Body of pancreas (tissue), 4 donors: ENCODE measurements around the gene TBXA2R. TPM values are rescaled to one million over a fixed set of nuclear protein-coding genes. Genes with fewer than 3 reads are reported as not detected.

ENCODE experiments used
- ATAC-seq: fragments of 150-250 bp; one replicate; pipeline ENCODE4 v1.9.1; 2016
- DNase-seq, 4 donors: peaks; one replicate each; pipeline ENCODE4 v3.0.0-alpha.2; 2019
- H3K27ac ChIP-seq, 4 donors: fragments of 200-600 bp; sonication (generic); 1 replicate in 3 of 4; 2 replicates in 1 of 4; pipeline versions ENCODE4 v1.5.1 to v1.6.1; 2016 to 2019; ENCODE audit warnings: mild to moderate bottlenecking in 1 of 4, mixed read lengths in 1 of 4, moderate library complexity in 1 of 4
- H3K27me3 ChIP-seq, 2 donors: fragments of 200-600 bp; sonication (generic); one replicate each; pipeline ENCODE4 v1.6.0; 2016; ENCODE audit warnings: mild to moderate bottlenecking in 1 of 2
- H3K36me3 ChIP-seq, 2 donors: fragments of 200-600 bp; sonication (generic); replicated peaks in 1 of 2; 2 replicates each; pipeline ENCODE4 v1.5.1; 2016; ENCODE audit warnings: low read depth in 2 of 2; ENCODE audit not compliant: insufficient read depth in 1 of 2
- H3K4me1 ChIP-seq: fragments of 200-600 bp; sonication (generic); one replicate; pipeline ENCODE4 v1.6.0; 2016
- H3K4me3 ChIP-seq, 2 donors: fragments of 200-600 bp; sonication (generic); 1 replicate in 1 of 2; 2 replicates in 1 of 2; pipeline ENCODE4 v1.5.1; 2016 to 2019
- H3K9me3 ChIP-seq, 3 donors: fragments of 200-600 bp; sonication (generic); 1 replicate in 2 of 3; 2 replicates in 1 of 3; pipeline ENCODE4 v1.5.1; 2016
- POLR2A ChIP-seq, 3 donors: fragments of 450-650 bp; IDR thresholded peaks; one replicate each; pipeline ENCODE4 v1.6.1; 2016; ENCODE audit warnings: antibody characterized with exemption in 3 of 3, mild to moderate bottlenecking in 2 of 3
- WGBS, 2 donors: methylation state at CpG; one replicate each; pipeline ENCODE4 v1.1.5; 2017; 5-methylcytosine and 5-hydroxymethylcytosine counted together
- intact Hi-C: fragments of 100-400 bp; cut with DNase I; formaldehyde crosslinking; loops from one replicate; pipeline ENCODE4 v1.15.1; 2023
- total RNA-seq, 2 donors: library from RNA; depleted of rRNA; stranded (reverse); fragments of >200 nt; gene quantifications; one replicate each; pipeline ENCODE4 v1.1.0, GENCODE V29; 2016
- TF ChIP-seq, protein P1 (sequence below), 7 experiments: fragments of 450-650 bp in 4 of 7; fragments of 200-600 bp in 3 of 7; sonication (generic) in 3 of 7; IDR thresholded peaks; one replicate each; pipeline ENCODE4 v1.5.1; 2016 to 2019; ENCODE audit warnings: antibody characterized with exemption in 7 of 7

Gene TBXA2R
- total RNA-seq, 2 donors from 2014 or later = 0.52 to 3.0 TPM

DNA sequence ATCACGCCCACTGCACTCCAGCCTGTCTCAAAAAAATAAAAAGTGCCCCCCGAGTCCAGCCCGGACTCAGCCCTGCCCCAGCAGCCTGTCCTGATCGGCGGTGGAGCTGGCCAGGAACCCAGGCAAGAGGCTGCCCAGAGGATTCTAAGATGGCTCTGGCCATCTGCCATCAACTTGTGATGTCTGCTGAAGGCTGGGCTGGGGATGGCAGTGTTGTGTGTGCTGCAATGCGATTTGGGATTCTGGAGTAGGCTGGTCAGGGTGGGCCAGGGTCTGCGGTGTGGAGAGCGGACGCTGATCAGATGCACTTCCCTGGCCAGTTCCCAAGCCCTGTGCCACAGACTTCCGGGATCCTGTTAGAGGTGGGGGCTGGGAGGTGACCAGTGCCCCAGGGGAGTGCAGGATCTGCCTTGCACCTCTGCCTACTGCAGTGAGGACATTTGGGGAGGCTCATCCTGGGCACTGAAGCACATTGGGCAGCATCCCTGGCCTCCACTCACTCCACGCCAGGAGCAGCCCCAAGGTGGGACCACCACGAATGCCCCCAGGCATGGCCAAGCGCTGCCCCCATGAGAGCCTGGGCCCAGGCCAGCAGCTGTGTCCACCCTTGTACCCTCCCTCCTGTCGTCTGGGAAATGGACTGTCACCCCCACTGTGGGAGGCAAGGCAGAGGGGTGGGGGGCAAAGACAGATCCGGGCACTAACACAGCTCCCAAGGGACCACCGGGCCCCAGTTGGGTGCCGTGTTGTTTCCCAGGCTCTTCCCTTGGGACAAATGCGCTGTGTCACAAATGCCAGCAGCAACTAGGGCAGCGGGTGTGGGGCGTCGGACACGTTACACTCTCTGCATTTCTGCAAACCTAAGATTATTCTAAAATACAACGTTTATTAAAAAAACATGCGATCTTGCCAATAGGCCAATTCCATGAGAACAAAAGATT is 3.4 kb upstream of the TBXA2R start:
- H3K36me3 ChIP-seq = peaks cover 2 to 5% of the 10 kb centered on the region in 2 donors
- DNase-seq = no peak
- WGBS, 2 donors = 78 to 89% methylated on average over 15 to 24 of the region's 24 CpGs
- no peak overlapping the region for H3K4me3 ChIP-seq
- no peaks in the 10 kb centered on the region for H3K9me3 ChIP-seq
- ATAC-seq = no peak
- H3K4me1 ChIP-seq = peaks cover 15% of the 10 kb centered on the region
- H3K27me3 ChIP-seq = no peaks in the 10 kb centered on the region
- no peak overlapping the region for H3K27ac ChIP-seq
- intact Hi-C loops = loop anchor here (10.0 kb wide), 1 partner anchor 315 kb away; no protein-coding TSS in a partner anchor
- TF ChIP-seq, protein P1, sequence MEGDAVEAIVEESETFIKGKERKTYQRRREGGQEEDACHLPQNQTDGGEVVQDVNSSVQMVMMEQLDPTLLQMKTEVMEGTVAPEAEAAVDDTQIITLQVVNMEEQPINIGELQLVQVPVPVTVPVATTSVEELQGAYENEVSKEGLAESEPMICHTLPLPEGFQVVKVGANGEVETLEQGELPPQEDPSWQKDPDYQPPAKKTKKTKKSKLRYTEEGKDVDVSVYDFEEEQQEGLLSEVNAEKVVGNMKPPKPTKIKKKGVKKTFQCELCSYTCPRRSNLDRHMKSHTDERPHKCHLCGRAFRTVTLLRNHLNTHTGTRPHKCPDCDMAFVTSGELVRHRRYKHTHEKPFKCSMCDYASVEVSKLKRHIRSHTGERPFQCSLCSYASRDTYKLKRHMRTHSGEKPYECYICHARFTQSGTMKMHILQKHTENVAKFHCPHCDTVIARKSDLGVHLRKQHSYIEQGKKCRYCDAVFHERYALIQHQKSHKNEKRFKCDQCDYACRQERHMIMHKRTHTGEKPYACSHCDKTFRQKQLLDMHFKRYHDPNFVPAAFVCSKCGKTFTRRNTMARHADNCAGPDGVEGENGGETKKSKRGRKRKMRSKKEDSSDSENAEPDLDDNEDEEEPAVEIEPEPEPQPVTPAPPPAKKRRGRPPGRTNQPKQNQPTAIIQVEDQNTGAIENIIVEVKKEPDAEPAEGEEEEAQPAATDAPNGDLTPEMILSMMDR (IDR thresholded peaks at IDR 0.05) = no peak
- TF ChIP-seq POLR2A (IDR thresholded peaks at IDR 0.05) = no peak

DNA sequence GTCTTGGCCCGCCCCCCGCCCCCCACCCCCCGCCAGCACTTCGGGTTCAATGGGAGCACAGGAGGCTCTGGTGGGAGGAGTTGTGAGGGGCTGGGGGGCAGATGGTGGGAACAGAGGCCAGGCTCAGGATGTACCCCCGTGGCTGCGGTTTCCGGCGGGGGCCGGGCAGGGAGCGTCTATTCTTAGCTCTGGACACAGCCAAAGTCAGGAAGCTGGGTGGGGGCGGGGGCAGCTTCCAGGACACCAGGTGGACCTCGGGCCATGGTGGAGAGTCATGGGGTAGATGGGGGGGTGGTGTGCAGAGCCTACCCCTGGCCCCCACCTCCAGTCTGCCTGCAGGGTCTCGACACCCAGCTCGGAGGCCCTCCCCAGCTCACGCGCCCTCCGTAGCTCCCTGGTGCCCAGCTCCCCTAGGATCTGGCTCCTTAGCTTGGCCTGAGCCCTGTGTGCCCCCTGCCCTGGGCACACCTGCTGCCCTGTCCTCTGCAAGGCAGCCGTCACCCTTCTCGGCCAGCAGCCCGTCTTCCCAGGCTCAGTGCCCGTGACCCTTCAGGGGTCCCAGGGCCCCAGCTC is 2.2 kb upstream of the TBXA2R start:
- intact Hi-C loops = no loop called here
- Histone ChIP-seq H3K4me3 (no peak overlapping the region), H3K27ac (peak overlapping the region in 1 of 4 donors; percentile 40), H3K27me3 (no peaks in the 10 kb centered on the region), H3K9me3 (no peaks in the 10 kb centered on the region), H3K36me3 (peaks cover 2 to 5% of the 10 kb centered on the region in 2 donors), H3K4me1 (peaks cover 16% of the 10 kb centered on the region)
- TF ChIP-seq, protein P1 (IDR thresholded peaks at IDR 0.05) = no peak
- TF ChIP-seq POLR2A (IDR thresholded peaks at IDR 0.05) = no peak
- DNase-seq (no peak), ATAC-seq (no peak)
- 43% methylated on average over 21 of the region's 21 CpGs; no CpG with 5 or more reads in 1 of the 2 donors for WGBS, 2 donors

DNA sequence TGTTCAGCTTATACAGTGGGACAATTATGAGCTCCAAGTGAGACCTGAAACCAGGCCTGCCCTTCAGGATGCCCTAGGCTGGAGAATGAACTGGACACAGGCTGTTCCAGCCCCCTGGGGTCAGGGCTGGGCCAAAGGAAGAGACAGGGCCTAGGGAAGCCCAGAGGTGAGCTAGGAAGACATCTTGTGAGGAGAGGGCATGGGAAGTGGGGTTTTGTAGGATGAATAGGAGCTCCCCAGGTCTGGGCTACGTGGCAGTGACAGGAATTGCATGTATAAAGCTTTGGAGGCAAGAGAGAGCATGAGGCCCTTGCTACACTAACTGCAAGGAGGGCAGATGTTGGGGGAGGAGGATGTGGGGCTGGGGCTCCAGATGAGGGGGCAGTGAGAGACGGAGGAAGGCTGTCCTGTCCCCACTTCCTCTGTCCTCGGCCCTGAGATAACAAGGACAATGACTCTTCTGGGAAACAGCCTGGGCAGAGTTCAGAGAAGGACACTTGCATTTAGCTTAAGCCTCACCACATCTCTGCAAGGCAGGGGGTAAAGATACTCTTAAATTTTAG is 1.5 kb upstream of the TBXA2R start:
- peaks cover 2 to 5% of the 10 kb centered on the region in 2 donors for H3K36me3 ChIP-seq
- intact Hi-C loops = no loop called here
- H3K27ac ChIP-seq = peak overlapping the region in 3 of 4 donors; percentile 10 to 45 (median 40)
- DNase-seq (no peak), ATAC-seq (no peak)
- peaks cover 23% of the 10 kb centered on the region for H3K4me1 ChIP-seq
- 43 to 55% methylated on average over 3 of the region's 3 CpGs for WGBS, 2 donors
- no peaks in the 10 kb centered on the region for H3K9me3 ChIP-seq
- no peak for TF ChIP-seq POLR2A (IDR thresholded peaks at IDR 0.05)
- TF ChIP-seq, protein P1 (IDR thresholded peaks at IDR 0.05) = no peak
- no peaks in the 10 kb centered on the region for H3K27me3 ChIP-seq
- no peak overlapping the region for H3K4me3 ChIP-seq

DNA sequence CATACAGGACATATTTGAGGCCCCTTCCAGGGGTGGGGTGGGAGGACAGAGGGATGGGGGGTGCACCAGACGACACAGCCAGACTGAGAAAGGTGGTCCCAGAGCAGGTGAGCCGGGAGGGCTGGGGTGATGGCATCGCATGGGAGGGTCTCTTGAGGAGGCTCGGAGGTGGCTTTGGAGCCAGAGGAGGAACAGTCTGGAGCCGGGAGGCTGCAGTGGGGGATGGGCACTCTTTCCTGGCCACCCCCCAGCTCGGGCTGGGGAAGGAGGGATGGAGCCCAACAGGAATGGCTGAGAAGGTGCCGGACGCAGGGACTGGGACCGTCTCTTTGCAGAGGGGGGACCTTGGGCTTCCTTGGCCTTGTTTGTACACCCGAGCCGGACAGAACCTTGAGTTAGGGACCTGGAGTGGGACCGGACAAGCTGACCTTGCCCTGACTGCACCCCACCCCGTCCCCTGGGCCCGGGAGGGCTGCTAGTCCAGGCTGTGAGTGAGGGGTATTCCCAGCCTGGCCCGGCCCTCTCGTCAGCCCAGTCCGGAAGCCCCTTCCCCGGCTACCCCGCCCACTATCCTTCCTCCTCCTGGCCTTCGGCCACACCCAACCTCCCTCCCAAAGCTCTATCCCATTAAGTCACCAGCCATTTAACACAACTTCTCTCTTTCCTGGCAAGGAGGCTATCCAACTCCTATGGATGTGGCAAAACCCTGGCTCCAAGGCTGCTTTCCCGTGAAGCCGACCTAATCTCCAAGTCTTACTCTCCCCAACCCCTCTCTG is 816 bp upstream of the TBXA2R start:
- peaks cover 26% of the 10 kb centered on the region for H3K4me1 ChIP-seq
- 37 to 46% methylated on average over 17 to 22 of the region's 22 CpGs for WGBS, 2 donors
- peak; percentile 5 for ATAC-seq

More for the DNA sequence above, 816 bp upstream of the TBXA2R start:
- H3K9me3 ChIP-seq = no peaks in the 10 kb centered on the region
- no peaks in the 10 kb centered on the region for H3K27me3 ChIP-seq
- no peak overlapping the region for H3K4me3 ChIP-seq
- TF ChIP-seq POLR2A (IDR thresholded peaks at IDR 0.05) = no peak
- TF ChIP-seq, protein P1 (IDR thresholded peaks at IDR 0.05) = no peak
- peak overlapping the region in 3 of 4 donors; percentile 28 to 45 (median 40) for H3K27ac ChIP-seq
- H3K36me3 ChIP-seq = peaks cover 2 to 5% of the 10 kb centered on the region in 2 donors
- DNase-seq = no peak
- intact Hi-C loops = no loop called here
